H1 (cell line): Measurements from ENCODE around the gene SSB. TPM values are rescaled to one million over a fixed set of nuclear protein-coding genes. Genes with fewer than 3 reads are reported as not detected.

ENCODE experiments used
- CTCF ChIA-PET: fragments of 300-600 bp; sonication (Branson Sonifier 250); formaldehyde crosslinking; loops from one replicate; lab custom pipeline; 2021; ENCODE audit not compliant: partially characterized antibody; lab: Charles Lee
- POLR2A ChIA-PET: fragments of 300-600 bp; sonication (Branson Sonifier 250); formaldehyde crosslinking; loops from one replicate; lab custom pipeline; 2021; ENCODE audit warnings: inconsistent platforms; ENCODE audit not compliant: partially characterized antibody; lab: Charles Lee
- DNase-seq, 2 experiments: peaks; one replicate each; pipeline versions ENCODE4 v3.0.0 to v3.0.0-alpha.2; 2010 to 2022; ENCODE audit warnings: low spot score in 2 of 2, low read depth in 1 of 2, mixed read lengths in 1 of 2
- FAIRE-seq: peaks from 2 replicates; lab custom pipeline; 2011; peaks lifted over from hg19 to GRCh38; lab: Jason Lieb, UNC
- H2AFZ ChIP-seq: 2 replicates; pipeline ENCODE4 v1.8.1; 2012; ENCODE audit warnings: low read length, inconsistent platforms
- H2AK5ac ChIP-seq: 2 replicates; pipeline ENCODE4 v1.6.1; 2013; ENCODE audit warnings: low read depth, low read length
- H2BK120ac ChIP-seq: replicated peaks from 2 replicates; pipeline ENCODE3; 2013; ENCODE audit warnings: low read depth, low read length, inconsistent platforms
- H2BK12ac ChIP-seq: 2 replicates; pipeline ENCODE4 v1.6.1; 2013; ENCODE audit warnings: low read depth, low read length
- H2BK15ac ChIP-seq: 2 replicates; pipeline ENCODE4 v1.6.1; 2013; ENCODE audit warnings: low read length
- H2BK20ac ChIP-seq: 2 replicates; pipeline ENCODE4 v1.6.1; 2013; ENCODE audit warnings: low read length
- H2BK5ac ChIP-seq: 2 replicates; pipeline ENCODE4 v1.6.1; 2013; ENCODE audit warnings: low read depth, low read length
- H3K14ac ChIP-seq: 2 replicates; pipeline ENCODE4 v1.6.1; 2013; ENCODE audit warnings: inconsistent platforms; ENCODE audit not compliant: insufficient read length
- H3K18ac ChIP-seq: 2 replicates; pipeline ENCODE4 v1.6.1; 2013; ENCODE audit warnings: low read length; ENCODE audit errors: extremely low read depth
- H3K23ac ChIP-seq: 2 replicates; pipeline ENCODE4 v1.6.1; 2013; ENCODE audit warnings: inconsistent platforms; ENCODE audit not compliant: insufficient read length
- H3K23me2 ChIP-seq: 2 replicates; pipeline ENCODE4 v1.6.1; 2013; ENCODE audit warnings: low read depth, low read length
- H3K27ac ChIP-seq: 2 replicates; pipeline ENCODE4 v1.6.1; 2011; ENCODE audit warnings: low read depth, low read length, inconsistent platforms
- H3K27me3 ChIP-seq, 4 experiments: replicated peaks in 1 of 4; 1 replicate in 1 of 4; 2 replicates in 3 of 4; pipeline versions ENCODE4 v1.6.1 to v1.8.1; 2011 to 2013; ENCODE audit warnings: low read length in 3 of 4, mild to moderate bottlenecking in 3 of 4, inconsistent platforms in 2 of 4, mixed read lengths in 2 of 4, moderate library complexity in 1 of 4; ENCODE audit not compliant: control insufficient read depth in 3 of 4, insufficient read depth in 3 of 4; ENCODE audit errors: extremely low read depth in 1 of 4
- H3K36me3 ChIP-seq, 4 experiments: 2 replicates each; pipeline versions ENCODE4 v1.6.1 to v1.8.1; 2011 to 2013; ENCODE audit warnings: mild to moderate bottlenecking in 4 of 4, low read length in 3 of 4, moderate library complexity in 2 of 4, control low read depth in 1 of 4, inconsistent platforms in 1 of 4; ENCODE audit not compliant: insufficient read depth in 4 of 4, control insufficient read depth in 2 of 4
- H3K4ac ChIP-seq: replicated peaks from 2 replicates; pipeline ENCODE3; 2013; ENCODE audit warnings: low read length, low read depth, mixed read lengths, inconsistent platforms; ENCODE audit not compliant: insufficient read length
- H3K4me1 ChIP-seq, 4 experiments: replicated peaks in 1 of 4; 1 replicate in 1 of 4; 2 replicates in 3 of 4; pipeline versions ENCODE4 v1.6.1 to v1.8.1; 2011 to 2013; ENCODE audit warnings: low read length in 3 of 4, inconsistent platforms in 2 of 4, mixed read lengths in 1 of 4; ENCODE audit not compliant: insufficient read depth in 4 of 4, control insufficient read depth in 3 of 4
- H3K4me2 ChIP-seq, 2 experiments: 2 replicates each; pipeline versions ENCODE4 v1.6.1 to v1.8.1; 2011 to 2013; ENCODE audit warnings: low read depth in 2 of 2, low read length in 2 of 2, control low read depth in 1 of 2, inconsistent platforms in 1 of 2, mild to moderate bottlenecking in 1 of 2; ENCODE audit not compliant: insufficient read depth in 1 of 2
- H3K4me3 ChIP-seq, 4 experiments: fragments of 200-600, 300-600 bp in 1 of 4; sonication (generic), shearing (Covaris generic), sonication (Bioruptor Twin) in 1 of 4; 2 replicates each; pipeline versions ENCODE4 v1.5.1 to v1.8.1; 2011 to 2016; ENCODE audit warnings: low read length in 4 of 4, low read depth in 3 of 4, control low read depth in 2 of 4, inconsistent platforms in 2 of 4, mild to moderate bottlenecking in 2 of 4, mixed read lengths in 1 of 4, moderate library complexity in 1 of 4; ENCODE audit not compliant: insufficient read depth in 2 of 4; ENCODE audit errors: extremely low read depth in 1 of 4
- H3K56ac ChIP-seq: replicated peaks from 2 replicates; pipeline ENCODE3; 2013; ENCODE audit warnings: low read depth, mild to moderate bottlenecking, mixed read lengths, low read length, inconsistent platforms; ENCODE audit not compliant: insufficient read length
- H3K79me1 ChIP-seq: 2 replicates; pipeline ENCODE4 v1.6.1; 2013; ENCODE audit warnings: low read depth, low read length, control low read depth
- H3K79me2 ChIP-seq, 2 experiments: 2 replicates each; pipeline versions ENCODE4 v1.6.1 to v1.8.1; 2012 to 2013; ENCODE audit warnings: low read length in 2 of 2, mild to moderate bottlenecking in 2 of 2, inconsistent platforms in 1 of 2; ENCODE audit not compliant: insufficient read depth in 2 of 2, control insufficient read depth in 1 of 2
- H3K9ac ChIP-seq, 4 experiments: replicated peaks in 1 of 4; 1 replicate in 1 of 4; 2 replicates in 3 of 4; pipeline versions ENCODE4 v1.6.1 to v1.8.1; 2011 to 2013; ENCODE audit warnings: low read depth in 3 of 4, low read length in 3 of 4, control low read depth in 2 of 4, mild to moderate bottlenecking in 2 of 4, moderate library complexity in 2 of 4, inconsistent platforms in 1 of 4; ENCODE audit errors: extremely low read depth in 1 of 4
- H3K9me3 ChIP-seq, 2 experiments: 2 replicates each; pipeline versions ENCODE4 v1.6.1 to v1.8.1; 2012 to 2013; ENCODE audit warnings: mild to moderate bottlenecking in 2 of 2, moderate library complexity in 2 of 2, control low read depth in 1 of 2, inconsistent platforms in 1 of 2, low read depth in 1 of 2, low read length in 1 of 2, mixed read lengths in 1 of 2; ENCODE audit not compliant: insufficient read depth in 2 of 2
- H4K20me1 ChIP-seq, 2 experiments: replicated peaks in 1 of 2; 2 replicates each; pipeline versions ENCODE3 to v1.8.1; 2011 to 2013; ENCODE audit warnings: inconsistent platforms in 2 of 2, low read length in 2 of 2, mild to moderate bottlenecking in 1 of 2; ENCODE audit not compliant: insufficient read depth in 2 of 2, control insufficient read depth in 1 of 2
- H4K5ac ChIP-seq: 2 replicates; pipeline ENCODE4 v1.6.1; 2013; ENCODE audit warnings: low read length, low read depth, mixed read lengths, inconsistent platforms; ENCODE audit not compliant: insufficient read length
- H4K8ac ChIP-seq: 2 replicates; pipeline ENCODE4 v1.8.0; 2013; ENCODE audit warnings: mild to moderate bottlenecking, moderate library complexity, low read length, inconsistent platforms; ENCODE audit not compliant: insufficient read depth; ENCODE audit errors: extremely low read depth
- H4K91ac ChIP-seq: replicated peaks from 2 replicates; pipeline ENCODE3; 2013; ENCODE audit warnings: low read length, mixed read lengths, inconsistent platforms; ENCODE audit not compliant: insufficient read length
- BRCA1 ChIP-seq: IDR thresholded peaks from 2 replicates; pipeline ENCODE4 v1.6.1; 2012; ENCODE audit warnings: low read depth, low read length, improper control_type of control experiment
- CTCF ChIP-seq, 3 experiments: IDR thresholded peaks; 1 replicate in 2 of 3; 2 replicates in 1 of 3; pipeline versions ENCODE4 v1.5.1 to v1.6.1; 2011; ENCODE audit warnings: low read length in 3 of 3, mild to moderate bottlenecking in 3 of 3, inconsistent platforms in 2 of 3, low read depth in 1 of 3, moderate library complexity in 1 of 3; ENCODE audit not compliant: insufficient read depth in 1 of 3; ENCODE audit errors: control extremely low read depth in 1 of 3
- FOSL1 ChIP-seq: IDR thresholded peaks from 2 replicates; pipeline ENCODE4 v1.6.1; 2011; ENCODE audit warnings: mild to moderate bottlenecking, low read depth, low read length, moderate library complexity; ENCODE audit not compliant: insufficient read depth
- HDAC2 ChIP-seq, 2 experiments: fragments of 300-600 bp in 1 of 2; sonication (generic) in 1 of 2; IDR thresholded peaks; 2 replicates each; pipeline ENCODE4 v1.6.1; 2011 to 2012; ENCODE audit warnings: low read depth in 2 of 2, low read length in 2 of 2, mild to moderate bottlenecking in 2 of 2, moderate library complexity in 2 of 2, borderline replicate concordance in 1 of 2, inconsistent platforms in 1 of 2
- MAFK ChIP-seq: IDR thresholded peaks from 2 replicates; pipeline ENCODE4 v1.6.1; 2012; ENCODE audit warnings: low read depth, mild to moderate bottlenecking, improper control_type of control experiment, low read length
- NANOG ChIP-seq: IDR thresholded peaks from 2 replicates; pipeline ENCODE4 v1.6.1; 2011; ENCODE audit warnings: low read length, low read depth, mild to moderate bottlenecking, inconsistent platforms; ENCODE audit not compliant: insufficient read depth, poor library complexity, severe bottlenecking
- SAP30 ChIP-seq: fragments of 300-600 bp; sonication (generic); IDR thresholded peaks from 2 replicates; pipeline ENCODE4 v1.7.1; 2012; ENCODE audit warnings: low read length, moderate library complexity, mild to moderate bottlenecking, inconsistent platforms; ENCODE audit not compliant: insufficient read depth, insufficient replicate concordance
- SP1 ChIP-seq: IDR thresholded peaks from 2 replicates; pipeline ENCODE4 v1.6.1; 2011; ENCODE audit warnings: low read depth, low read length
- YY1 ChIP-seq: IDR thresholded peaks from 2 replicates; pipeline ENCODE4 v1.6.1; 2011; ENCODE audit warnings: low read depth, mild to moderate bottlenecking, low read length
- ZNF274 ChIP-seq: IDR thresholded peaks from 2 replicates; pipeline ENCODE4 v1.7.0; 2012; ENCODE audit warnings: low read length, borderline replicate concordance; ENCODE audit errors: extremely low read depth
- WGBS, 2 experiments: shearing (Covaris generic) in 1 of 2; methylation state at CpG; one replicate each; pipeline versions ENCODE4 v1.1.6 to v1.1.7; 2013 to 2015; ENCODE audit warnings: low lambda C conversion rate in 2 of 2, mixed read lengths in 2 of 2, inconsistent platforms in 1 of 2, low coverage in 1 of 2, missing lambda C conversion rate in 1 of 2; ENCODE audit not compliant: insufficient replicate concordance in 2 of 2, insufficient coverage in 1 of 2, insufficient read length in 1 of 2; ENCODE audit errors: extremely low coverage in 1 of 2, missing lambda C conversion rate in 1 of 2; 5-methylcytosine and 5-hydroxymethylcytosine counted together
- polyA plus RNA-seq, 7 experiments: library from polyadenylated mRNA; depleted of rRNA in 3 of 7; stranded (reverse) in 5 of 7; unstranded in 2 of 7; fragments of >200 nt in 5 of 7; fragments of 200-250 nt in 2 of 7; gene quantifications; 1 replicate in 5 of 7; 2 replicates in 1 of 7; 4 replicates in 1 of 7; pipeline versions ENCODE4 v1.2.1 to v1.2.3, GENCODE V29; 2011 to 2013; ENCODE audit warnings: missing spikeins in 2 of 7, mixed read lengths in 2 of 7
- total RNA-seq: library from RNA; stranded (reverse); fragmentation: NEBNext Ultra II Directional; extraction: Animal tissue kit (Norgen Biotek cat#: 25700); gene quantifications from 2 replicates; pipeline ENCODE4 v1.2.1, GENCODE V29; 2021

Gene SSB
- total and polyA plus RNA-seq, 2 of the 8 experiments (the other 6 are each of a cell fraction or from before 2014, with no cell fraction given), result 60.8 to 270 TPM

- Histone ChIP-seq H3K79me1 (no peaks in the 10 kb centered on the region), H2BK20ac (no peak overlapping the region), H3K23me2 (no peaks in the 10 kb centered on the region), H3K14ac (no peak overlapping the region), H3K27me3 (no peaks in the 10 kb centered on the region), H2AK5ac (no peak overlapping the region), H3K18ac (no peak overlapping the region), H4K20me1 (no peaks in the 10 kb centered on the region), H3K4ac (no peak overlapping the region), H4K91ac (no peak overlapping the region), H4K8ac (no peak overlapping the region), H3K56ac (no peak overlapping the region), H3K4me1 (no peaks in the 10 kb centered on the region), H3K4me2 (no peak overlapping the region), H2AFZ (no peak overlapping the region), H3K27ac (no peak overlapping the region), H3K79me2 (peaks cover 0 to 8% of the 10 kb centered on the region in 2 experiments; a peak in 2 of 4 replicates), H2BK12ac (no peak overlapping the region), H3K23ac (no peak overlapping the region), H3K36me3 (no peaks in the 10 kb centered on the region; a peak in 1 of 8 replicates), H3K9me3 (peaks cover 0 to 10% of the 10 kb centered on the region in 2 experiments; a peak in 1 of 4 replicates), H4K5ac (no peak overlapping the region), H3K4me3 (no peak overlapping the region), H3K9ac (no peak overlapping the region), H2BK120ac (no peak overlapping the region), H2BK5ac (no peak overlapping the region), H2BK15ac (no peak overlapping the region)
- TF ChIP-seq ZNF274 (no peak), SP1 (no peak), YY1 (no peak), BRCA1 (no peak), MAFK (no peak), FOSL1 (no peak), NANOG (no peak), HDAC2 (IDR thresholded peaks at IDR 0.05; ENCODE audit: borderline replicate concordance in 1 of 2, low read depth in 2 of 2, low read length in 2 of 2) (no peak), CTCF (IDR thresholded peaks at IDR 0.05; ENCODE audit: control extremely low read depth in 1 of 3, insufficient read depth in 1 of 3, low read depth in 1 of 3, low read length in 3 of 3) (no peak), SAP30 (no peak)
- ChIA-PET POLR2A (no interaction called here), CTCF (interaction anchor here (0.6 to 0.7 kb wide), 2 partner anchors 62 to 1940 kb away, joined by 3 to 4 read pairs; no protein-coding TSS in a partner anchor)
- no peak for DNase-seq
- no peak for FAIRE-seq
- WGBS, 2 experiments, result 95% methylated on average over 2 of the region's 4 CpGs; no CpG with 5 or more reads in 1 of the 2 experiments
Observed at GRCh38 chr2:169853041-169853668, 54.5 kb downstream of the SSB start.
